Right atrium auricular region (tissue), 2 donors: Measurements from ENCODE around the gene PDE11A. TPM values are rescaled to one million over a fixed set of nuclear protein-coding genes. Genes with fewer than 3 reads are reported as not detected.

Experiments
- DNase-seq: peaks from one replicate; pipeline ENCODE4 v3.0.0-alpha.2; 2019; ENCODE audit warnings: low spot score
- H3K27ac ChIP-seq, 2 donors: fragments of 200-600 bp; sonication (generic); 1 replicate in 1 of 2; 2 replicates in 1 of 2; pipeline ENCODE4 v1.5.1; 2016 to 2019
- H3K27me3 ChIP-seq, 2 donors: fragments of 200-600 bp; sonication (generic); one replicate each; pipeline versions ENCODE4 v1.5.1 to v1.6.0; 2017 to 2019
- H3K36me3 ChIP-seq: fragments of 200-600 bp; sonication (generic); one replicate; pipeline ENCODE4 v1.5.1; 2016
- H3K4me1 ChIP-seq, 2 donors: fragments of 200-600 bp; sonication (generic); one replicate each; pipeline versions ENCODE4 v1.5.1 to v1.6.0; 2017 to 2019
- H3K4me3 ChIP-seq, 2 donors: fragments of 200-600 bp; sonication (generic); 1 replicate in 1 of 2; 2 replicates in 1 of 2; pipeline ENCODE4 v1.5.1; 2017 to 2019; ENCODE audit warnings: mild to moderate bottlenecking in 1 of 2, moderate library complexity in 1 of 2
- H3K9me3 ChIP-seq, 2 donors: fragments of 200-600 bp; sonication (generic); one replicate each; pipeline ENCODE4 v1.5.1; 2019
- CTCF ChIP-seq, 2 donors: fragments of 200-600 bp; sonication (generic); IDR thresholded peaks; one replicate each; pipeline ENCODE4 v1.5.1; 2019; ENCODE audit warnings: antibody characterized with exemption in 2 of 2
- total RNA-seq, 2 donors: library from RNA; depleted of rRNA; stranded (reverse); fragments of >200 nt; gene quantifications; one replicate each; pipeline ENCODE4 v1.1.0, GENCODE V29; 2016

Gene PDE11A
- total RNA-seq, 2 donors from 2014 or later, result 1.2 TPM; not detected in 1

GRCh38 chr2:177678939-177679338 lies 393.6 kb downstream of the PDE11A start:
- no peak overlapping the region for H3K27ac ChIP-seq
- no peak for TF ChIP-seq CTCF (IDR thresholded peaks at IDR 0.05)

GRCh38 chr2:177676636-177677035 lies 395.9 kb downstream of the PDE11A start:
- no peak for TF ChIP-seq CTCF (IDR thresholded peaks at IDR 0.05)
- Histone ChIP-seq H3K4me3 (no peak overlapping the region), H3K27ac (no peak overlapping the region), H3K4me1 (peaks cover 0 to 4% of the 10 kb centered on the region in 2 donors), H3K27me3 (no peaks in the 10 kb centered on the region), H3K36me3 (no peaks in the 10 kb centered on the region), H3K9me3 (no peaks in the 10 kb centered on the region)
- no peak for DNase-seq

More at GRCh38 chr2:177678939-177679338, 393.6 kb downstream of the PDE11A start:
- peaks cover 0 to 4% of the 10 kb centered on the region in 2 donors for H3K4me1 ChIP-seq
- H3K4me3 ChIP-seq, result no peak overlapping the region
- DNase-seq, result no peak
- no peaks in the 10 kb centered on the region for H3K27me3 ChIP-seq
- H3K36me3 ChIP-seq, result no peaks in the 10 kb centered on the region
- no peaks in the 10 kb centered on the region for H3K9me3 ChIP-seq

- Histone ChIP-seq H3K27me3 (no peaks in the 10 kb centered on the region), H3K36me3 (no peaks in the 10 kb centered on the region), H3K4me1 (peaks cover 0 to 4% of the 10 kb centered on the region in 2 donors), H3K27ac (no peak overlapping the region), H3K4me3 (no peak overlapping the region), H3K9me3 (no peaks in the 10 kb centered on the region)
- TF ChIP-seq CTCF (IDR thresholded peaks at IDR 0.05), result no peak
- no peak for DNase-seq
Measured at GRCh38 chr2:177675825-177676224, 396.8 kb downstream of the PDE11A start.

GRCh38 chr2:177675350-177675821 lies 397.2 kb downstream of the PDE11A start:
- no peaks in the 10 kb centered on the region for H3K9me3 ChIP-seq
- no peak for TF ChIP-seq CTCF (IDR thresholded peaks at IDR 0.05)
- H3K4me3 ChIP-seq, result no peak overlapping the region

GRCh38 chr2:177673602-177674595 lies 398.7 kb downstream of the PDE11A start:
- H3K27me3 ChIP-seq, result no peaks in the 10 kb centered on the region
- H3K4me1 ChIP-seq, result no peaks in the 10 kb centered on the region
- TF ChIP-seq CTCF (IDR thresholded peaks at IDR 0.05), result no peak
- no peak overlapping the region for H3K4me3 ChIP-seq
- H3K27ac ChIP-seq, result no peak overlapping the region
- no peaks in the 10 kb centered on the region for H3K36me3 ChIP-seq
- no peak for DNase-seq
- no peaks in the 10 kb centered on the region for H3K9me3 ChIP-seq

More at GRCh38 chr2:177675350-177675821, 397.2 kb downstream of the PDE11A start:
- Histone ChIP-seq H3K36me3 (no peaks in the 10 kb centered on the region), H3K27ac (no peak overlapping the region), H3K4me1 (peaks cover 0 to 3% of the 10 kb centered on the region in 2 donors), H3K27me3 (no peaks in the 10 kb centered on the region)
- no peak for DNase-seq
